A549 treated with AZD2906 at 1 μM for 4 hours (cell line): Measurements from ENCODE around the gene TMEM203. TPM values are rescaled to one million over a fixed set of nuclear protein-coding genes. Genes with fewer than 3 reads are reported as not detected.

Experiments used
- total RNA-seq: library from RNA; stranded (reverse); fragments of 200-300 nt; extraction: Qiagen RNA extraction; gene quantifications from 5 replicates; pipeline ENCODE4 v1.2.3, GENCODE V29; 2022

Gene TMEM203
- total RNA-seq: 35.4 to 47.2 TPM (median 45.3 TPM) in 5 replicates

DNA sequence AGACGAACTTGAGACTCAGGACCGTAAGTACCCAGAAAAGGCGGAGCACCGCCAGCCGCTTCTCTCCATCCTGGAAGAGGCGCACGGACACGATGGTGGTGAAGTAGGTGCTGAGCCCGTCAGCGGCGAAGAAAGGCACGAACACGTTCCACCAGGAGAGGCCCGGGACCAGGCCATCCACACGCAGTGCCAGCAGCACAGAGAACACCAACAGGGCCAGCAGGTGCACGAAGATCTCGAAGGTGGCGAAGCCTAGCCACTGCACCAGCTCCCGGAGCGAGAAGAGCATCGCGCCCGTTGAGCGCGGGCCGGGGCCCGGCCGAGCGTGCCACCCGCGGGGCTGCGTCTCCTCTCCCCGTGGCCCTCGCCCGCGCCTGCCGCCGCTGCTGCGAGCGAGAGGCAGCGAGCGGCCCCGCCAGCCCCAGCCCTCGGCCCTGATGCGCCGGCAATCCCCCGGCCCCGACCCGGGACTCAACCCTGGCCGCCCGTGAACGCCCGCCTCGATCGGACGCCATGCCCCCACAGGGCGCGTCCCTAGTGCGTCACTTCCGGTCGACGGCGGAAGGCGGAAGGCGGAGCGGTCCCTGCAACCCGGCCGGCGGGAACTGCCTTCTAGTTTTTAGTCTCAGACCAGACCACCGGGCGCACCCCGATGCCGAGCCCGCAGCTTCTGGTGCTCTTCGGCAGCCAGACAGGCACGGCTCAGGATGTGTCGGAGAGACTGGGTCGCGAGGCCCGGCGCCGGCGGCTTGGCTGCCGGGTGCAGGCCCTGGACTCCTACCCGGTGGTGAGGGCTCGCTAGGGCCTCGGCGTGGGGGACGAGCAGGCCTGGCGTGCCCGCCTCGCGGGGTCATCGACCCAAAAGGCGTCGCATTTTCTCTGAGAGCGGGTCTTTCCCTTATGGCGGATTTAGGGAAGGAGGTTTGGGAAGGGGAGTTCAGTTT, at the start of gene TMEM203, which contains the start of gene NDOR1:
Gene TMEM203 (minus strand): TSS at position 523 of the 944 bp plus-strand sequence. CDS start 234 bp downstream, at position 289.
Gene NDOR1 (plus strand): TSS at position 575 of the 944 bp plus-strand sequence. CDS start 78 bp downstream, at position 653.

GRCh38 chr9:137254624-137255447, 49.4 kb upstream of the TMEM203 start, which contains the start of gene NELFB:
Gene NELFB (plus strand): TSS chr9:137255327.

DNA sequence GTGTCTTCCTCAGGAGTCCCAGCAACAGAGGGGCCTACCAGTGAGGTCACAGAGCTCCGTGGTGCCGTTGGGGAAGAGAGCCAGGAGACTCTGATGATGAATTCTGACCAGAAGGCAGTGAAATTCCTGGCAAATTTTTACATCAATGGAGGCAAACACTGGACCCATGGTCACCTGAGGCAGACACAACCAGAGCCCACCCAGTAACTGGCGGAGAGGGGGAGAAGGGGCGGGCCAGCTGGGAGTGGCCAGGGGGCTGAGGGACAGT, 45.7 kb upstream of the TMEM203 start, which contains the start of gene STPG3:
Gene STPG3 (plus strand): TSS at position 93 of the 268 bp plus-strand sequence. CDS start 1 bp downstream, at position 94.

GRCh38 chr9:137240841-137241489, 35.5 kb upstream of the TMEM203 start, which contains the start of gene TUBB4B:
Gene TUBB4B (plus strand): TSS chr9:137241287. CDS start chr9:137241361, 74 bp downstream.

GRCh38 chr9:137230705-137231371, 25.4 kb upstream of the TMEM203 start, which contains the start of gene SLC34A3:
Gene SLC34A3 (plus strand): TSS chr9:137230901. CDS start chr9:137231703, 802 bp downstream.

DNA sequence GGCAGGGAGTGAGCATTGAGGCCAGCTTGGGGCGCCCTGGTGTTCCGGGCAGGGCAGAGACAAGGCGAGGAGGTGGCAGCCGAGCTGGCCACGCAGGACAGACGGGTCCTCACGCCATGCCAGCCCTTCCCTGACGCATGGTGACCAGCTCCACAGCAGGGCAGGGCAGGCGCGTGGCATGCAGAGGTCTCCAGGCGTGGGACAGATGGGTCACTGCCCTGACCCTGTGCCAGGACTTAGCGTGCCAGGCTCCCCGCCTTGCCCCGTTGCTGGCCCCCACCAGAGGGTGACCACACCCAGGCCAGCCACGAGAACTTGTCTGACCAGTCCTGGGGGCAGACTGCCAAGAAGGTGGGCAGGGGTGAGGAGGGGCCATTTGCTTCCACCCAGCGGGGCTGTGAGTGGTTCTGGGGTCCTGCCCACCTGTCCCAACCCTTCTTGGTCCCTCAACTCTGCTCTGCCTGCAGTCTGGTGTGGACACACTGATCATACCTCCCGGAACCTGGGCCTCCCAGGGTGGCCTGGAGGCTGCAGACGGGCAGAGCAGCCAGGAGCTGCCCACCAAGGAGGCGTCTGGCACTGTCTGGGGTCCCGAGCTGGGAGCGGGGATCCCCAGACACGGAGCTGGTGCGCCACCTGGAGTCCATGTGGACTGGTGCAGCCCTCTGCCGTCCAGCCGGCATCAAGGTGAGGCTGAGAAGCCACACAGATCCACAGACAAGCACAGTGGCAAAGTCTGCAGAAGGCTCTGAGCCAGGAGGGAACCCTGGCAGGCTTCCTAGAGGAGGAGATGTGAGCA, 21.8 kb upstream of the TMEM203 start, which contains the start of gene RNF224:
Gene RNF224 (plus strand): TSS at position 449 of the 799 bp plus-strand sequence. CDS start 834 bp downstream, outside the sequence.

DNA sequence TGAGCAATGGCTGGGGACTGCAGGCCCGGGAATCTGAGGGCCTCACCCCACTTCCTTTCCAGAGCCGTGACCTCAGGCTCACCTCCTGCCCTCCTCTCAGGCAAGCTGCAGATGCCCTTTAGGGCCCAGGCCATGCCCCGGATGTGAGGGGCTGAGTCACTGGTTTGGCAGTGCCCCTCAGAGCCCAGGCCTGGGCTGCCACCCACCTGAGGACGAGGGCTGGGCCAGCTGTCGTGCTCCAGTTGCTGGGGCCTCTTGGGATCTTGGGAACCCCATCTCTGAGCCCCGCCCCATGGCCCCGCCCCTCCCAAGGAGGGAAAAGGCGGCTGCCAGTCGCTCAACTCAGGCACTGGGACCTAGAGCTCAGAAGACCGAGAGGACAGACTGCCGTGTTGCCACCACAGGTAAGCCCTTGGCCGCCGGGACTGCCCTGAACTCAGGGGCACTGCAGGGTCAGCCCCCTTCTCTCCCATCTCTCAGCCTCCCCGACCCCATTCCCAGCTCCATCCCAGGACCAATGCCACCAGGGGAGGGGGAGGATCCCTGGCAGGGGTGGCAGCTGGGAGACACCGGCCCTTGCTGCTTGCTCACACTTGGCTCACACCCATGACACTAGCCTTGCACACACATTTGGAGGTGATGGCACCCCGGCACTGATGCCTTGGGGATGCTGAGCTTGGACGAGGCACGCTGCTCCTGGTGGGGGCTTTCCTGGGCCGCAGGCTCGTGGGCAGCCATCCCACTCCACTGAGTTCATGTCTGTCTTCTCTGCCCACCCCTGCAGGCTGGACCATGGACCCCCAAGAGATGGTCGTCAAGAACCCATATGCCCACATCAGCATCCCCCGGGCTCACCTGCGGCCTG, 19.6 kb upstream of the TMEM203 start, which contains the start of gene CYSRT1:
Gene CYSRT1 (plus strand): TSS at position 345 of the 865 bp plus-strand sequence. CDS start 448 bp downstream, at position 793.

GRCh38 chr9:137222190-137223077, 17.0 kb upstream of the TMEM203 start, which contains the start of gene RNF208:
Gene RNF208 (minus strand): TSS chr9:137222240. CDS start chr9:137221212, 1,028 bp downstream.

GRCh38 chr9:137200311-137201204, 4.9 kb downstream of the TMEM203 start, which contains the start of gene TPRN:
Gene TPRN (minus strand): TSS chr9:137200741. CDS start chr9:137200711, 30 bp downstream.

DNA sequence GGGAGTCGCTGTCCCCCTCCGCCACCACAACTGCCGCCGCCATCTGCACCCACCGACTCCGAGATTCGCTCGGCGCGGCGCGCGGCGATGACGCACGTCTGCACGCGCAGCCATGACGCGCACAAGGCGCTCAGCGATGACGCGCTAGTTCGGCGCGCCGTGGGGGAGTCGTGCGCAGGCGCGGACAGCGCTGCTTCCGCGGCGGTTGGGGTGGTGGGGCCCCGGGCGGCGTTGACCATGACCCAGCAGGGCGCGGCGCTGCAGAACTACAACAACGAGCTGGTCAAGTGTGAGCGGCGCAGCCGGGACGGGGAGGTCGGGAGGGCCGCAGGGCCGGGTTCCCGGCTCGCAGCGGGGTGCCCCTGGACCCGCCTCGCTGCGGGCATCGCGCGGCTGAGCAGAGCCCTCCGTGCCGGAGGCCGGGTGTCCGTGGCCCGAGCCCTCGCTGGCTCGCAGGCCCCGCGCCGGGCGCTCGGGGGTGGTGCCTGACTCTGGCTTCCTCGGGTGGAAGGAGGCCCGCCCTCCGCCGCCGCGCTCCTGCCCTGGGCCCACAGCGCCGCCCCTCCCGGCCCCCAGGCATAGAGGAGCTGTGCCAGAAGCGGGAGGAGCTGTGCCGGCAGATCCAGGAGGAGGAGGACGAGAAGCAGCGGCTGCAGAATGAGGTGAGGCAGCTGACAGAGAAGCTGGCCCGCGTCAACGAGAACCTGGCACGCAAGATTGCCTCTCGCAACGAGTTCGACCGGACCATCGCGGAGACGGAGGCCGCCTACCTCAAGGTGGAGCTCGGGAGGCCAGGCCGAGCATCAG, 16.8 kb downstream of the TMEM203 start, which contains the start of the genes ANAPC2 and SSNA1:
Gene ANAPC2 (minus strand): TSS at position 71 of the 807 bp plus-strand sequence. CDS start 28 bp downstream, at position 43.
Gene SSNA1 (plus strand): TSS at position 187 of the 807 bp plus-strand sequence. CDS start 51 bp downstream, at position 238.

GRCh38 chr9:137169896-137170358, 35.5 kb downstream of the TMEM203 start, which contains the start of gene LRRC26:
Gene LRRC26 (minus strand): TSS chr9:137170051. CDS start chr9:137169943, 108 bp downstream.

